Measurements from ENCODE around the gene STX19.

DNA sequence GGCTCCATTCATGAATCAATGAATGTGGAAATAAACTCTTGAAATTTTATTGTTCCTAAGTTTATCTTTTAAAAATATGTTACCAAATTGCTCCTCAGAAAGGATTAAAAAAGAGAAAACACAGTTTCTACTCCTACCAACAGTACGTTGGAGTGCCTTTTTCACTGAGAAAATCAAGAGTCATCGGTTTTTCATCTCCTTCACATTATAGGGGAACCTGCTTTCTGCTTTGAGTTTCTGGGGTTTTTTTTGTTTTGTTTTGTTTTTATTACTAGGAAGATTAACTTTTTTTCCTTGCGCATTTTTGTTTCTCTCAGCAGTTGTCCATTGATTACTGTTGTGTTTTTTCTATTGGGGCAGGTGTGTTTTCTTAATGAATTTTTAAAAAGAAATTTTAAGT lies 45.0 kb downstream of the STX19 start:
- TF ChIP-seq, protein P1, sequence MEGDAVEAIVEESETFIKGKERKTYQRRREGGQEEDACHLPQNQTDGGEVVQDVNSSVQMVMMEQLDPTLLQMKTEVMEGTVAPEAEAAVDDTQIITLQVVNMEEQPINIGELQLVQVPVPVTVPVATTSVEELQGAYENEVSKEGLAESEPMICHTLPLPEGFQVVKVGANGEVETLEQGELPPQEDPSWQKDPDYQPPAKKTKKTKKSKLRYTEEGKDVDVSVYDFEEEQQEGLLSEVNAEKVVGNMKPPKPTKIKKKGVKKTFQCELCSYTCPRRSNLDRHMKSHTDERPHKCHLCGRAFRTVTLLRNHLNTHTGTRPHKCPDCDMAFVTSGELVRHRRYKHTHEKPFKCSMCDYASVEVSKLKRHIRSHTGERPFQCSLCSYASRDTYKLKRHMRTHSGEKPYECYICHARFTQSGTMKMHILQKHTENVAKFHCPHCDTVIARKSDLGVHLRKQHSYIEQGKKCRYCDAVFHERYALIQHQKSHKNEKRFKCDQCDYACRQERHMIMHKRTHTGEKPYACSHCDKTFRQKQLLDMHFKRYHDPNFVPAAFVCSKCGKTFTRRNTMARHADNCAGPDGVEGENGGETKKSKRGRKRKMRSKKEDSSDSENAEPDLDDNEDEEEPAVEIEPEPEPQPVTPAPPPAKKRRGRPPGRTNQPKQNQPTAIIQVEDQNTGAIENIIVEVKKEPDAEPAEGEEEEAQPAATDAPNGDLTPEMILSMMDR (IDR thresholded peaks at IDR 0.05; ENCODE audit: extremely low read depth in 1 of 2, insufficient read depth in 1 of 2, low read depth in 1 of 2, low read length in 2 of 2), result no peak
- TF ChIP-seq JUN (IDR thresholded peaks at IDR 0.05; ENCODE audit: borderline replicate concordance, insufficient read depth, insufficient read length, low read depth) (no peak), POLR2A (IDR thresholded peaks at IDR 0.05; ENCODE audit: low read depth, low read length) (no peak), FOS (IDR thresholded peaks at IDR 0.05; ENCODE audit: borderline replicate concordance, insufficient read depth, low read length) (no peak), GATA2 (IDR thresholded peaks at IDR 0.05; ENCODE audit: insufficient read depth, insufficient read length, low read depth, low read length) (no peak)
